Measurements from ENCODE around the gene CLSTN3.

CLSTN3 gene

DNA sequence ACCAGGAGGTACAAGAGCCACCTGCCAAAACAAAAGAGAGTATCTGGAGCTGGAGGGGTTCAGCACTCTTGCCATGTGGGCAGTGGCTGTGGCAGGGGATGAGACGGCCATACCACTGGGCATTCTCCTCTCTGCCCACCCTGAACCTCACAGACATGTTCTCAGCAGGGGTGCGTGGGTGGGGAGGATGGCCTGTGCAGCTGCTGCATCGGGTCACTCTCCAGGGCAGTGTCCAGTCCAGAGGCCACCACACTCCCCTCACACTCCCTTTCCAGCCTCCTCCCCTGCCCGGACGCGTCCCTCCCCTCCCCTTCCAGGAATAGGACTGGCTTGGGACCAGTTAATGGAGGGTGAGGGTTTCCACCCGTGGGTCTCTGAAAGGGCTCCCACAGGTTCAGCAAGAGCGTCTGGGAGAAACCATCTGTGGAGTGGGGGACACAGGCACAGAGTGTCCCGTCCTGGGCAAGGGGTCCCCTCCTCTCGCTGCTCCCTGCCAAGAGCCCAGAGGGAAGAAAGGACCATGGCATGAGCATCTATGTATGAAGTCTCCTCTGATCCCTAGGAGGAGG, 38.4 kb upstream of the CLSTN3 start:
- Histone ChIP-seq H3K79me2 (ENCODE audit: control insufficient read depth, low read length) (no peaks in the 10 kb centered on the region), H3K27ac (ENCODE audit: low read depth, low read length) (no peak overlapping the region), H3K4me2 (ENCODE audit: low read length) (no peak overlapping the region), H3K9me3 (ENCODE audit: control insufficient read depth, insufficient read depth, low read length) (no peaks in the 10 kb centered on the region), H3K4me3 (ENCODE audit: low read length) (no peak overlapping the region), H4K20me1 (ENCODE audit: control insufficient read depth, insufficient read depth, low read depth, low read length) (no peaks in the 10 kb centered on the region), H3K9me2 (replicated peaks; ENCODE audit: control insufficient read depth, low read length) (no peaks in the 10 kb centered on the region), H3K36me3 (ENCODE audit: control insufficient read depth, low read length) (no peaks in the 10 kb centered on the region), H3K27me3 (ENCODE audit: control insufficient read depth, low read length) (peaks cover 47% of the 10 kb centered on the region), H3F3A (ENCODE audit: control insufficient read depth, insufficient read depth) (no peaks in the 10 kb centered on the region), H3K4me1 (ENCODE audit: control insufficient read depth, low read length) (no peaks in the 10 kb centered on the region)
- no peak for TF ChIP-seq EZH2phosphoT487 (IDR thresholded peaks at IDR 0.05; ENCODE audit: borderline replicate concordance, low read length)
- TF ChIP-seq, protein P1, sequence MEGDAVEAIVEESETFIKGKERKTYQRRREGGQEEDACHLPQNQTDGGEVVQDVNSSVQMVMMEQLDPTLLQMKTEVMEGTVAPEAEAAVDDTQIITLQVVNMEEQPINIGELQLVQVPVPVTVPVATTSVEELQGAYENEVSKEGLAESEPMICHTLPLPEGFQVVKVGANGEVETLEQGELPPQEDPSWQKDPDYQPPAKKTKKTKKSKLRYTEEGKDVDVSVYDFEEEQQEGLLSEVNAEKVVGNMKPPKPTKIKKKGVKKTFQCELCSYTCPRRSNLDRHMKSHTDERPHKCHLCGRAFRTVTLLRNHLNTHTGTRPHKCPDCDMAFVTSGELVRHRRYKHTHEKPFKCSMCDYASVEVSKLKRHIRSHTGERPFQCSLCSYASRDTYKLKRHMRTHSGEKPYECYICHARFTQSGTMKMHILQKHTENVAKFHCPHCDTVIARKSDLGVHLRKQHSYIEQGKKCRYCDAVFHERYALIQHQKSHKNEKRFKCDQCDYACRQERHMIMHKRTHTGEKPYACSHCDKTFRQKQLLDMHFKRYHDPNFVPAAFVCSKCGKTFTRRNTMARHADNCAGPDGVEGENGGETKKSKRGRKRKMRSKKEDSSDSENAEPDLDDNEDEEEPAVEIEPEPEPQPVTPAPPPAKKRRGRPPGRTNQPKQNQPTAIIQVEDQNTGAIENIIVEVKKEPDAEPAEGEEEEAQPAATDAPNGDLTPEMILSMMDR (IDR thresholded peaks at IDR 0.05; ENCODE audit: low read depth, low read length, poor library complexity, severe bottlenecking), result no peak

GRCh38 chr12:7092229-7092985, 37.8 kb upstream of the CLSTN3 start, which contains the start of gene C1R:
Gene C1R, minus strand, starts transcription at chr12:7092445. Its CDS starts 57 bp downstream, at chr12:7092388.
- Histone ChIP-seq H3K27ac (ENCODE audit: low read depth, low read length) (no peak within 1 kb of the TSS), H4K20me1 (ENCODE audit: control insufficient read depth, insufficient read depth, low read depth, low read length) (no peaks in the 10 kb centered on the region)

DNA sequence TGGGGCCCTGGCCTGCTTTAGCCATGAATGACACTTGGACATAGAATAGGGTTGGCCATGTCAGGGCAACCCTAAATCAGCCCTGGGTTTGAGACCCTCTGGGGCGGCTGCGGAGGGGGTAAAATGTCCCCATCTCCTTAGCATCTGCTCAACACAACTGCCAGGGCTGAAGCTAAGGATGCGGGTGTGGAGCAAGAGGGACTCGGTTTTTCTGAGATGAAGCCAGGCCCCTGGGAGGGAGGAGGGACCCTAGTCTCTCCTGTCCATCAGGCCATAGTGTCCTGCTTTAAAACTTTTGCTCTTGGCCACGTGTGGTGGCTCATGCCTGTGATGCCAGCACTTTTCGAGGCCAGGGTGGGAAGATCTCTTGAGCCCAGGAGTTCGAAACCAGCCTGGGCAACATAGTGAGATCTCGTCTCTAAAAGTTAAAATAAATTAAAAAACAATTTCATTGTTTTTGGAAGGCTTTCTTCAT, 37.1 kb upstream of the CLSTN3 start:
- H3K36me3 ChIP-seq (ENCODE audit: control insufficient read depth, low read length), result no peaks in the 10 kb centered on the region
- H3K4me1 ChIP-seq (ENCODE audit: control insufficient read depth, low read length), result no peaks in the 10 kb centered on the region
- no peak overlapping the region for H3K4me3 ChIP-seq (ENCODE audit: low read length)
- peaks cover 47% of the 10 kb centered on the region for H3K27me3 ChIP-seq (ENCODE audit: control insufficient read depth, low read length)
- no peak overlapping the region for H3K27ac ChIP-seq (ENCODE audit: low read depth, low read length)
- no peaks in the 10 kb centered on the region for H3K9me3 ChIP-seq (ENCODE audit: control insufficient read depth, insufficient read depth, low read length)
- H4K20me1 ChIP-seq (ENCODE audit: control insufficient read depth, insufficient read depth, low read depth, low read length), result no peaks in the 10 kb centered on the region
- no peaks in the 10 kb centered on the region for H3K9me2 ChIP-seq (replicated peaks; ENCODE audit: control insufficient read depth, low read length)
- no peaks in the 10 kb centered on the region for H3F3A ChIP-seq (ENCODE audit: control insufficient read depth, insufficient read depth)
- no peak overlapping the region for H3K4me2 ChIP-seq (ENCODE audit: low read length)
- H3K79me2 ChIP-seq (ENCODE audit: control insufficient read depth, low read length), result no peaks in the 10 kb centered on the region
- no peak for TF ChIP-seq EZH2phosphoT487 (IDR thresholded peaks at IDR 0.05; ENCODE audit: borderline replicate concordance, low read length)
- TF ChIP-seq, protein P1 (IDR thresholded peaks at IDR 0.05; ENCODE audit: low read depth, low read length, poor library complexity, severe bottlenecking), result no peak

More at GRCh38 chr12:7092229-7092985, 37.8 kb upstream of the CLSTN3 start, which contains the start of gene C1R:
- Histone ChIP-seq H3K4me2 (ENCODE audit: low read length) (peak within 1 kb of the TSS; percentile 17; the same call in 1 of the 2 replicates), H3F3A (ENCODE audit: control insufficient read depth, insufficient read depth) (no peaks in the 10 kb centered on the region), H3K9me2 (replicated peaks; ENCODE audit: control insufficient read depth, low read length) (no peaks in the 10 kb centered on the region), H3K4me1 (ENCODE audit: control insufficient read depth, low read length) (no peaks in the 10 kb centered on the region), H3K79me2 (ENCODE audit: control insufficient read depth, low read length) (no peaks in the 10 kb centered on the region), H3K4me3 (ENCODE audit: low read length) (no peak within 1 kb of the TSS), H3K9me3 (ENCODE audit: control insufficient read depth, insufficient read depth, low read length) (no peaks in the 10 kb centered on the region), H3K36me3 (ENCODE audit: control insufficient read depth, low read length) (no peaks in the 10 kb centered on the region), H3K27me3 (ENCODE audit: control insufficient read depth, low read length) (peaks cover 47% of the 10 kb centered on the region)
- TF ChIP-seq, protein P1 (IDR thresholded peaks at IDR 0.05; ENCODE audit: low read depth, low read length, poor library complexity, severe bottlenecking), result peak; percentile 84
- no peak for TF ChIP-seq EZH2phosphoT487 (IDR thresholded peaks at IDR 0.05; ENCODE audit: borderline replicate concordance, low read length)
